Measurements from ENCODE around the gene BCAS3.

BCAS3 gene

DNA sequence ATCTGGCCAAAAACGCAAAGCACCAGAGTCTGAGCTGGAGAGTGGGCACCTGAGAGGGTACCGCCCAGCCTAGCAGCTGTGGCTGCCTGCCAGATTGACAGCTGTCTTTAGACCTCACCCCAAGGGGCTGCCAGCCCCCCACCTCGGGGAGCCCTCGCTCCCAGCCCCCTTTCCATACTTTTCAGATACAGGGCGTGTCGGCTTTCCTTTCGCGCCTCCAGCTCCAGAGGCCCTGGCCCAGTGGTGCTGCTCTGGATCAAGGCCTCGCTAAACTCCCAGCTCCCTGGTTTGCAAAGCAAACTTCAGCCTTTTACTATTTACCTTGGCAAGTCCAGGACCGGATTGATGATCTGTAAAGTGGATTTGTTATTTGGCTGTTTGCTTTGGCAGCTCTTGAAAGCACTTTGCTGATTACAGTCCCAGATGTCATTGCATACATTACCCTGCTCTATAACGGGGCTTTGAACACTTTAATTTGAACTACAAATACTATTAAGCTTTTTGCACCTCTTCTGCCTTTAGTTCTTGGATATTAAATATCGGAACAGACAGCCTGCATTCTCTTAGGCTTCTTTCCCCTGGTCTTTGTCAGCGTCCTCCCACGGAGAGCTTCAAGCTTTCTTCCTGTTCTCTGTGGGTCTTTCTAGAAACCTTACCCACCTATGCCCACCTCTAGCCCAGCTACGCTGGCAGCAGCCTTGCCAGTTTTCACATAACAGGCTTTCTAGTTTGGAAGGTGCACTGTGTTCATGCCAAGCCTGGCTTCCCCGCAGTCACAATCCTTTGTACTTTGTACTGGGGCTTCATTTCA lies 658.4 kb downstream of the BCAS3 start:
- DNase-seq (ENCODE audit: insufficient read length, low spot score), result no peak
- TF ChIP-seq TAF1 (IDR thresholded peaks at IDR 0.05; ENCODE audit: low read depth, low read length) (no peak), POLR2A (IDR thresholded peaks at IDR 0.05; ENCODE audit: low read depth, low read length) (no peak), POU2F2 (IDR thresholded peaks at IDR 0.05; ENCODE audit: low read depth, low read length) (no peak), SPI1 (IDR thresholded peaks at IDR 0.05; ENCODE audit: low read depth, low read length) (no peak), PAX5 (IDR thresholded peaks at IDR 0.05; ENCODE audit: insufficient read depth, low read length, severe bottlenecking) (no peak), POLR2AphosphoS5 (IDR thresholded peaks at IDR 0.05; ENCODE audit: low read depth, low read length) (no peak)
- FAIRE-seq, result no peak

DNA sequence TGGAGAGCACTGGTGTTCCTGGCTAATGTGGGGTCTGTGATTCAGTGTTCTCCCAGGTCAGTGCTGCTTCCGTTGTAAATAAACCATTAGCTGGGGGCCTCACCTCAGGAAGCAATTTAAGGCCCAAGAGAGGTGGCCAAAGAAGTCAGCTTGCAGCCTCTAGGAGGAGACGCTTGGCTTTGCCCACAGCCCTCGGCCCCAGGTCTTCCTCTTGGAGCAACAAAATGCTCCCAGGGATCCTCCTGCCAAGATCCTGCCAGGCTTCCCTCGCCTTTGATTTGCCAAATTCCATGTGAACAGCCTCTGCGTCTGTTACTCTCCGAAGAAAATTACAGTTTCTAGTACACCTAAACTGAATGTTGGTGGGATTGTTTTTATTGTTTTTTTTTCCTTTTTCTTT lies 659.6 kb downstream of the BCAS3 start:
- TF ChIP-seq POU2F2 (IDR thresholded peaks at IDR 0.05; ENCODE audit: low read depth, low read length) (no peak), SPI1 (IDR thresholded peaks at IDR 0.05; ENCODE audit: low read depth, low read length) (no peak)
- DNase-seq (ENCODE audit: insufficient read length, low spot score) (no peak), FAIRE-seq (no peak)

GRCh38 chr17:61338000-61338798 lies 660.5 kb downstream of the BCAS3 start:
- DNase-seq (ENCODE audit: insufficient read length, low spot score), result no peak
- TF ChIP-seq POLR2AphosphoS5 (IDR thresholded peaks at IDR 0.05; ENCODE audit: low read depth, low read length) (no peak), PAX5 (IDR thresholded peaks at IDR 0.05; ENCODE audit: insufficient read depth, low read length, severe bottlenecking) (no peak), SPI1 (IDR thresholded peaks at IDR 0.05; ENCODE audit: low read depth, low read length) (no peak), TAF1 (IDR thresholded peaks at IDR 0.05; ENCODE audit: low read depth, low read length) (no peak), POLR2A (IDR thresholded peaks at IDR 0.05; ENCODE audit: low read depth, low read length) (no peak), POU2F2 (IDR thresholded peaks at IDR 0.05; ENCODE audit: low read depth, low read length) (no peak)
- no peak for FAIRE-seq

DNA sequence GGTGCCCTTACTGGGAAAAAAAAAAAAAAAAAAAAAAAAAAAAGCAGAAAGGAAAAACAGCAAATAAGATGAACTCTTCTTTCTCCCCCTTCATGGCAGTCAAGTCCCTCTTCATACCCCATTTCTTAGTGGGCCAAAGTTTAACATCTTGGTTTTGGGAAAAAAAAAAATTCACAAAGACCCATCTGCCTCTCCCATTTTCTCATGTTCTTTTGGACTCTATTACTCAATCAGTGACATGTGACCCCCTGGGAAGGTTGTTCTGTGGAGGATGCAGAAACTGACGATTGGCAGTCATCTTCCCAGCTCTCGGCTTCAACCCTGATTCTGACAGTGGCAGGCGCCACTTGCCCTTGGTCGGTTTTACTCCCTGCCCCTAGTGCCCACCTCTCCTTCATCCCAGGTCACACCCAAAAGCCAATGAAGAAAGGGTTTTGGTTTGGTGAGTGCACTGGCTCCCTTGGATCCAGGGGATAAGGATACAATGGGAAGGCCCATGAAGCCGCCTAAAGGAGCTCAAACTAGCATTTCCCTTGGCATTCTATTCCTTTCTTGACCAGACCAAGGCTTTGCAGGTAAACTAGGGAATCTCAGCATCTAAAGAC lies 661.3 kb downstream of the BCAS3 start:
- DNase-seq (ENCODE audit: insufficient read length, low spot score), result no peak
- no peak for FAIRE-seq
- TF ChIP-seq SPI1 (IDR thresholded peaks at IDR 0.05; ENCODE audit: low read depth, low read length), result no peak
- TF ChIP-seq PAX5 (IDR thresholded peaks at IDR 0.05; ENCODE audit: insufficient read depth, low read length, severe bottlenecking), result no peak
- no peak for TF ChIP-seq POU2F2 (IDR thresholded peaks at IDR 0.05; ENCODE audit: low read depth, low read length)
- TF ChIP-seq TAF1 (IDR thresholded peaks at IDR 0.05; ENCODE audit: low read depth, low read length), result no peak
- TF ChIP-seq POLR2AphosphoS5 (IDR thresholded peaks at IDR 0.05; ENCODE audit: low read depth, low read length), result no peak
- TF ChIP-seq POLR2A (IDR thresholded peaks at IDR 0.05; ENCODE audit: low read depth, low read length), result no peak

- no peak for FAIRE-seq
- DNase-seq (ENCODE audit: insufficient read length, low spot score), result no peak
Observed at GRCh38 chr17:61340431-61341209, 663.0 kb downstream of the BCAS3 start.

DNA sequence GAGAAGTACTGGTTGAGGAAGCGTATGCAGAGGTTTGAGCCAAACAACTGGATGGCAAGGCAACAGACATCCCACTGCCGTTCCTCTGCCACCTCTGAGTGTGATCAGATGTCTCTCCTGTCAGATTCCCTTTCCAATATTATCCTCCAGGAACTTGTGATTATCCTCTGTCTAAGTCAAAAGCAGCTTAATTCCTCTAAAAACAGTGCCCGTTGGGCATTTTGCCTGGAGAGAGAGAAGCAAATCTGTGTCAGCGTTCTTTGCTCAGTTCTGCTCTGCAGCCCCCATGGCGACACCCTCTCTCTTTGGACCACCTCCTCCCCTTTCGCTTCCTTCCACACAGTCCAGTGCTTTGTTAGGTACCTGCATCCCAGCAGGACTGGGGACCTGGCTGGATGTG lies 665.9 kb downstream of the BCAS3 start:
- TF ChIP-seq PAX5 (IDR thresholded peaks at IDR 0.05; ENCODE audit: insufficient read depth, low read length, severe bottlenecking) (no peak), SPI1 (IDR thresholded peaks at IDR 0.05; ENCODE audit: low read depth, low read length) (no peak), POU2F2 (IDR thresholded peaks at IDR 0.05; ENCODE audit: low read depth, low read length) (no peak), POLR2AphosphoS5 (IDR thresholded peaks at IDR 0.05; ENCODE audit: low read depth, low read length) (no peak), POLR2A (IDR thresholded peaks at IDR 0.05; ENCODE audit: low read depth, low read length) (no peak), TAF1 (IDR thresholded peaks at IDR 0.05; ENCODE audit: low read depth, low read length) (no peak)
- no peak for FAIRE-seq
- DNase-seq (ENCODE audit: insufficient read length, low spot score), result no peak

More at GRCh38 chr17:61340431-61341209, 663.0 kb downstream of the BCAS3 start:
- TF ChIP-seq POLR2A (IDR thresholded peaks at IDR 0.05; ENCODE audit: low read depth, low read length), result no peak
- TF ChIP-seq POU2F2 (IDR thresholded peaks at IDR 0.05; ENCODE audit: low read depth, low read length), result no peak
- no peak for TF ChIP-seq TAF1 (IDR thresholded peaks at IDR 0.05; ENCODE audit: low read depth, low read length)
- no peak for TF ChIP-seq PAX5 (IDR thresholded peaks at IDR 0.05; ENCODE audit: insufficient read depth, low read length, severe bottlenecking)
- no peak for TF ChIP-seq SPI1 (IDR thresholded peaks at IDR 0.05; ENCODE audit: low read depth, low read length)
- no peak for TF ChIP-seq POLR2AphosphoS5 (IDR thresholded peaks at IDR 0.05; ENCODE audit: low read depth, low read length)

DNA sequence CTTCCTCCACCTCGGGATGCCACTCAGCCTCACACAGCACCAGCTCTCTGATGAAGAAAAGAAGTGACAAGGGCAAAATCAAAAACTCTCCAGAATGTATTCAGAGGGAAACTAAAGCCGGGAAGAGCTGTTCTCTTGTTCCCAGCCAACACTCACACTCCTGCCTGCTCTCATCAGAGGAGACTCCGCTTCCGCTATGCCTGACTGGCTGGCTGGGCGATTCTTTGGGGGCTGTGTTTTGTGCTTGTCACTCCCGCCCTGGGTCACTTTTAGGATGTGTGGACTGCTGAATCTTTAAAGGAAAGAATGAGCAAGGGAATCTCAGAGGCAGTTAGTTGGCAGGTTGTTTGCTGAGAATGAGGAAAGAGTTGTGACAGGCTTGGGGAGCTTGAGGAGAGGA lies 667.4 kb downstream of the BCAS3 start:
- TF ChIP-seq SPI1 (IDR thresholded peaks at IDR 0.05; ENCODE audit: low read depth, low read length) (no peak), PAX5 (IDR thresholded peaks at IDR 0.05; ENCODE audit: insufficient read depth, low read length, severe bottlenecking) (no peak), POLR2A (IDR thresholded peaks at IDR 0.05; ENCODE audit: low read depth, low read length) (no peak)
- no peak for FAIRE-seq

DNA sequence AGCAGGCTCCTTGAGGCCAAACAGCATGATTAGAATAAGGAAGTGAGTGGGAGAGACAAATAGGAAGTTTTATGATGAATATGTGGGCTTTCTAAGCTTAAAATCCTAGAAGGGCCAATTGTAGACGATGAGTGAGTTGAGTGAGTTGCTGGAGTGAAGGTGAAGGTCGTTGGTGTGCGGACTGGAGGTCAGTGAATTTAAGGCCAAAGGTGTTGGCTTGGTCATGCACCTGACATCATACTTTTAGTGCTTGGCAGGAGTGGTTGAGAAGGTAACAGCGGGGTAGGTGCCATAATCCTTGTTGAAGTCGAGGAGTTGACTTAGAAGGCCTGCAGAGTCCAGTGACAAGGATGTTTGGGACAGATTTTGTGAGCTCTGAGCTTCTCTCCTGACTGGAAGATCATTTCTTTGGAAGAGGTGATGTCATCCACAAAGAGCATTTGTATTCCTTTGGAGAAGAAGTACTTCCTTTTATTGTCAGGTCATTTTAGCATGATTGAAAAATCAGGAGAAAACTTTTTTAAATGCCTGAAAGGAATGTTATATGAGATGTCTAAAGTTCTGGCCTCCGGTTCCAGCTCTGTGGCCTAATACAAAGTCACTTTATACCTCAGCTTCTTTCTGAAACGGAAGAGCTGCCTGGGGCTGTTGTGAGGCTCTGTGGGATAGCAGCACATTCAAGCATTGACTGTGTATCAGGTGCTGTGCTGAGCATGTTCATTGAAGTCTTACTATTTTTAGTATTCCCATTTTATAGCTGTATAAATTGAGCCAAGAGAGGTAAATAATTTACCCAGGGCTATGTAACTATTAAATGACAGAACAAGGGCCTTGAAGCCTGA lies 668.4 kb downstream of the BCAS3 start:
- DNase-seq (ENCODE audit: insufficient read length, low spot score), result no peak
- no peak for FAIRE-seq
- TF ChIP-seq POLR2A (IDR thresholded peaks at IDR 0.05; ENCODE audit: low read depth, low read length) (no peak), POLR2AphosphoS5 (IDR thresholded peaks at IDR 0.05; ENCODE audit: low read depth, low read length) (no peak), POU2F2 (IDR thresholded peaks at IDR 0.05; ENCODE audit: low read depth, low read length) (no peak), PAX5 (IDR thresholded peaks at IDR 0.05; ENCODE audit: insufficient read depth, low read length, severe bottlenecking) (no peak), TAF1 (IDR thresholded peaks at IDR 0.05; ENCODE audit: low read depth, low read length) (no peak), SPI1 (IDR thresholded peaks at IDR 0.05; ENCODE audit: low read depth, low read length) (no peak)

More for the DNA sequence above, 667.4 kb downstream of the BCAS3 start:
- DNase-seq (ENCODE audit: insufficient read length, low spot score), result no peak
